HG03460 (cell line): Measurements from ENCODE around the gene ANKRD27.

ENCODE experiments used
- ATAC-seq: cut with Tn5 transposase; IDR thresholded peaks from one replicate; pipeline ENCODE4 v1.9.1; 2021; ENCODE audit not compliant: unreplicated experiment

The ANKRD27 gene

GRCh38 chr19:32558607-32559228, 116.3 kb downstream of the ANKRD27 start:
- no peak for ATAC-seq

- no peak for ATAC-seq
These were observed 119.2 kb downstream of the ANKRD27 start for GRCh38 chr19:32555786-32556185.

GRCh38 chr19:32550666-32551065, 124.3 kb downstream of the ANKRD27 start:
- ATAC-seq, result no peak
